Muscle of leg (tissue), 11 donors: ENCODE results near the gene KNDC1. TPM values are rescaled to one million over a fixed set of nuclear protein-coding genes. Genes with fewer than 3 reads are reported as not detected.

ENCODE experiments used
- DNase-seq: peaks from one replicate; pipeline ENCODE4 v3.0.0; 2013
- H3K27ac ChIP-seq: one replicate; pipeline ENCODE4 v1.5.1; 2013; ENCODE audit warnings: mild to moderate bottlenecking, low read length, control low read depth
- H3K27me3 ChIP-seq: one replicate; pipeline ENCODE4 v1.6.1; 2013; ENCODE audit warnings: low read length; ENCODE audit not compliant: control insufficient read depth, insufficient read depth
- H3K36me3 ChIP-seq: one replicate; pipeline ENCODE4 v1.6.1; 2013; ENCODE audit warnings: low read length; ENCODE audit not compliant: control insufficient read depth, insufficient read depth
- H3K4me1 ChIP-seq: one replicate; pipeline ENCODE4 v1.6.1; 2013; ENCODE audit warnings: low read length; ENCODE audit not compliant: control insufficient read depth, insufficient read depth
- H3K4me3 ChIP-seq: one replicate; pipeline ENCODE4 v1.5.1; 2013; ENCODE audit warnings: low read length, control low read depth
- H3K9me3 ChIP-seq: replicated peaks from 2 replicates; pipeline ENCODE4 v1.6.1; 2013; ENCODE audit warnings: low read depth, low read length; ENCODE audit not compliant: control insufficient read depth
- WGBS: methylation state at CpG from one replicate; pipeline ENCODE4 v1.1.5; 2013; ENCODE audit warnings: missing lambda C conversion rate; ENCODE audit not compliant: insufficient coverage; 5-methylcytosine and 5-hydroxymethylcytosine counted together
- polyA plus RNA-seq, 8 donors: library from polyadenylated mRNA; unstranded; fragments of 120-200 nt; gene quantifications; one replicate each; pipeline versions ENCODE4 v1.2.1 to v1.2.3, GENCODE V29; 2013; ENCODE audit warnings: inconsistent platforms in 1 of 8, low replicate concordance in 1 of 8; ENCODE audit not compliant: insufficient read length in 8 of 8, insufficient read depth in 1 of 8
- total RNA-seq: library from RNA; stranded (reverse); fragments of 120-200 nt; gene quantifications from one replicate; pipeline ENCODE4 v1.2.4, GENCODE V29; 2013

KNDC1 gene
- total and polyA plus RNA-seq, 9 donors: 1.5 to 9.8 (median 4.4) TPM

GRCh38 chr10:133178357-133179127 lies 18.5 kb downstream of the KNDC1 start:
- Histone ChIP-seq H3K27me3 (peaks cover 5% of the 10 kb centered on the region), H3K4me1 (no peaks in the 10 kb centered on the region), H3K27ac (no peak overlapping the region), H3K36me3 (no peaks in the 10 kb centered on the region), H3K9me3 (no peaks in the 10 kb centered on the region), H3K4me3 (no peak overlapping the region)
- DNase-seq: no peak
- WGBS: 87% methylated on average over 16 of the region's 29 CpGs

DNA sequence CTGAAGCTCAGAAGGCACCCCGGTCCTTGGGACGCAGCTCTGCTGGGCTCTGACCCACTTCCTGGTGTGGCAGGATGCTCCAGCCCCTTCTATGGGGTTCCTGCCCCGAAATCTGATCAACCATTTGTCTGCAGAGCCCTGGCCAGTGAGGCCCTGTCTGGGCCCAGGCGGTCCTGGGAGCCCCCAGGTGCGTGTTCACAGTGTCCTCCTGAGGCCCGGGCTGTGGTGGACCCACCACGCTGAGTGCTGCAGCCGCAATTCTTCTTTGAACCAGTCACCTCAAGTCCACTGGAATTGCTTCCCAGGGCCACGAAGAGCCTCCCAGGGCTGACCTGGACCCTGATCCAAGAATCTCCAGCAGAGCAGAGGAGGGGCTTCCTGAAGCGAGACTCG lies 19.1 kb downstream of the KNDC1 start:
- 78% methylated on average over 7 of the region's 11 CpGs for WGBS
- Histone ChIP-seq H3K4me1 (no peaks in the 10 kb centered on the region), H3K4me3 (no peak overlapping the region), H3K36me3 (no peaks in the 10 kb centered on the region), H3K27me3 (peaks cover 5% of the 10 kb centered on the region), H3K9me3 (no peaks in the 10 kb centered on the region), H3K27ac (no peak overlapping the region)
- no peak for DNase-seq

GRCh38 chr10:133179651-133180050 lies 19.6 kb downstream of the KNDC1 start:
- DNase-seq: no peak
- WGBS: 62% methylated on average over 26 of the region's 26 CpGs
- Histone ChIP-seq H3K9me3 (no peaks in the 10 kb centered on the region), H3K27me3 (peaks cover 8% of the 10 kb centered on the region), H3K4me1 (no peaks in the 10 kb centered on the region), H3K4me3 (no peak overlapping the region), H3K36me3 (no peaks in the 10 kb centered on the region), H3K27ac (no peak overlapping the region)

GRCh38 chr10:133180192-133180964 lies 20.4 kb downstream of the KNDC1 start:
- no peak for DNase-seq
- H3K9me3 ChIP-seq: no peaks in the 10 kb centered on the region
- 78% methylated on average over 16 of the region's 33 CpGs for WGBS
- no peaks in the 10 kb centered on the region for H3K36me3 ChIP-seq
- no peak overlapping the region for H3K27ac ChIP-seq
- H3K27me3 ChIP-seq: peaks cover 11% of the 10 kb centered on the region
- H3K4me3 ChIP-seq: no peak overlapping the region
- no peaks in the 10 kb centered on the region for H3K4me1 ChIP-seq

DNA sequence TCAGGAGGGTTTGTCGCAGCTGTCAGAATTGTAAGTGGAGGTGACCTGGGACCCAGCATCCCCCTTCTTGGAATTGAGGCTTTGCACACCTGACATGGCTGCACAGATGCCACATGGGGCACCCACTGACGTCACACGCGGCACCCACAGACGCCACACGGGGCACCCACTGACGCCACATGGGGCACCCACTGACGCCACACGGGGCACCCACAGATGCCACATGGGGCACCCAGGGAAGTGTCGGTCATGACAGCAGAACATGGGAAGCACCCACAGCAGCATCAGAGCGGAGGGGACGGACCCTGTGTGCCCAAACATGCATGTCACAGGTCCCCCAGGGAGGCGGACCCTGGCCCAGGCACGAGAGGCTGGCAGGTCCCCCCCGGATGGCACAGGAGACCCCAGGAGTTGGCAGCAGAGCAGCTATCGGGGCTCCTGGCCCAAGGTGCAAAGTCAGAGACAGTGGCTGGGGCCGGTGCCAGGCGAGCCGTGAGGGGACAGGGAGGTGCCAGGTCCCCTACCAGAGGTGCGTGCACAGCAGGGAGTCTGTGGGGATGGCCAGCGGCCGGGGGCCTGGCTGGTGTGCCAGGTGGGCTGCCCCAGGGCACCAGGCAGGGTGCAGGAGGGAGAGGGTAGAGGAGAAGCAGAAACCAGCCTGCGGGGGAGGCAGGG lies 21.1 kb downstream of the KNDC1 start:
- no peak for DNase-seq
- no peak overlapping the region for H3K27ac ChIP-seq
- no peaks in the 10 kb centered on the region for H3K9me3 ChIP-seq
- no peak overlapping the region for H3K4me3 ChIP-seq
- WGBS: 90% methylated on average over 23 of the region's 23 CpGs
- no peaks in the 10 kb centered on the region for H3K36me3 ChIP-seq
- peaks cover 16% of the 10 kb centered on the region for H3K27me3 ChIP-seq
- peaks cover 3% of the 10 kb centered on the region for H3K4me1 ChIP-seq

DNA sequence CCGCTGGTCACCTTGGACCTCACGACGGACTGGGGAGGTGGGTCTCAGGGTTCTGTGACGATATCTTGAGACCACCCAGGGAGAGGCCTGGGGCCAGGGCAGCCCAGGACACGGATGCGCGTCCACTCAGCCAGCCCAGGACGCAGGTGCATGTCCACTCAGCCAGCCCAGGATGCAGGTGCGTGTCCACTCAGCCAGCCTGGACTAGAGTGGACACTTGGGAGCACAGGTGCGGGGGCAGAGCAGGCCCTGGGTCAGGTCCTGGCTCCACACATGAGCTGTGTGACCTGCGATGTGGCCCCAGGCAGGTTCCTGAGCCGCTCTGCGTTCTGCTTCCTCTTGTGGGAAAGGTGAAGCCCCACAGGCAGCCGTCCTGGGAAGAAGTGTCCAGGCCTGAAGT lies 22.2 kb downstream of the KNDC1 start:
- no peak for DNase-seq
- WGBS: 57% methylated on average over 11 of the region's 14 CpGs
- Histone ChIP-seq H3K27me3 (peaks cover 20% of the 10 kb centered on the region), H3K9me3 (no peaks in the 10 kb centered on the region), H3K4me1 (peaks cover 13% of the 10 kb centered on the region), H3K27ac (no peak overlapping the region), H3K36me3 (no peaks in the 10 kb centered on the region), H3K4me3 (no peak overlapping the region)

DNA sequence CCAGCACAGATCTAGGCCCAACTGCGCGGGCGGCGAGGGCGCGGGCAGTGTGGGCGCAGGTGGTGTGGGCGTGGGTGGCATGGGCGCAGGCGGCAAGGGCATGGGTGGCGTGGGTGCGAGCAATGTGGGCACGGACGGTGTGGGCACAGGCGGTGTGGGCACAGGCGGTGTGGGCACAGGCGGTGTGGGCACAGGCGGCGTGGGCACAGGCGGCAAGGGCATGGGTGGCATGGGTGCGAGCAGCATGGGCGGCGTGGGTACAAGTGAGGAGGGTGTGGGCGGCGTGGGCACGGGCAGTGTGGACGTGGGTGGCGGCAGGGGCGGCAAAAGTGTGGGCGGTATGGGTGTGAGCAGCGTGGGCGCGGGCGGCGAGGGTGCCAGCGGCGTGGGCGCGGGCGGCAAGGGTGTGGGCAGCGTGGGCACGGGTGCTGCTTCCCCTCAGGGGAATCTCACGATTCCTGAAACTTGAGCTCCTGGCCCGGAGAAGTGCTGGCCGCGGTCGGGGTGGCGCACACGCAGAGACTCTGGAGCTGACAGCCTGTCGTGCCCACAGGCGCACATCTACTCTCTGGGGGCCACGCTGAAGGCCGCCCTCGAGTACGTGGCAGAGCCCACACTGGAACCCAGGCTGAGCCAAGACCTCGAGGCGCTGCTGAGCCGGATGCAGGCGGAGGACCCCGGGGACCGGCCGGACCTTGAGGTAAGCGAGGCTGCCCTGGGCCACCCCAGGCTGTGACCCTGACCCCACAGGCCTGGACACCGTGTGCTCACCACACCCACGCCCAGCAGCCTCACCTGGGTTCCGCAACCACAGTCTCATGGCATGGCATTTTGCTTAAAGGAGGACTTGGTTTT lies 23.0 kb downstream of the KNDC1 start:
- Histone ChIP-seq H3K4me1 (peaks cover 17% of the 10 kb centered on the region), H3K36me3 (no peaks in the 10 kb centered on the region), H3K27me3 (peaks cover 20% of the 10 kb centered on the region), H3K4me3 (no peak overlapping the region), H3K27ac (no peak overlapping the region), H3K9me3 (no peaks in the 10 kb centered on the region)
- DNase-seq: no peak
- WGBS: 91% methylated on average over 63 of the region's 66 CpGs

- no peak overlapping the region for H3K27ac ChIP-seq
- DNase-seq: no peak
- H3K36me3 ChIP-seq: no peaks in the 10 kb centered on the region
- H3K9me3 ChIP-seq: no peaks in the 10 kb centered on the region
- peaks cover 17% of the 10 kb centered on the region for H3K4me1 ChIP-seq
- 63% methylated on average over 12 of the region's 21 CpGs for WGBS
- peaks cover 20% of the 10 kb centered on the region for H3K27me3 ChIP-seq
- no peak overlapping the region for H3K4me3 ChIP-seq
Measured at GRCh38 chr10:133183646-133184378, 23.8 kb downstream of the KNDC1 start.

GRCh38 chr10:133184591-133185244 lies 24.7 kb downstream of the KNDC1 start:
- no peak overlapping the region for H3K4me3 ChIP-seq
- no peak for DNase-seq
- peaks cover 17% of the 10 kb centered on the region for H3K4me1 ChIP-seq
- H3K9me3 ChIP-seq: no peaks in the 10 kb centered on the region
- H3K27ac ChIP-seq: no peak overlapping the region
- whole genome bisulfite sequencing: 79% methylated on average over 20 of the region's 23 CpGs
- H3K27me3 ChIP-seq: peaks cover 26% of the 10 kb centered on the region
- H3K36me3 ChIP-seq: no peaks in the 10 kb centered on the region
